H1 (cell line): ENCODE results near the gene TYK2. TPM values are rescaled to one million over a fixed set of nuclear protein-coding genes. Genes with fewer than 3 reads are reported as not detected.

ENCODE experiments used
- CTCF ChIA-PET: fragments of 300-600 bp; sonication (Branson Sonifier 250); formaldehyde crosslinking; loops from one replicate; lab custom pipeline; 2021; ENCODE audit not compliant: partially characterized antibody; lab: Charles Lee
- POLR2A ChIA-PET: fragments of 300-600 bp; sonication (Branson Sonifier 250); formaldehyde crosslinking; loops from one replicate; lab custom pipeline; 2021; ENCODE audit warnings: inconsistent platforms; ENCODE audit not compliant: partially characterized antibody; lab: Charles Lee
- DNase-seq, 2 experiments: peaks; one replicate each; pipeline versions ENCODE4 v3.0.0 to v3.0.0-alpha.2; 2010 to 2022; ENCODE audit warnings: low spot score in 2 of 2, low read depth in 1 of 2, mixed read lengths in 1 of 2
- FAIRE-seq: peaks from 2 replicates; lab custom pipeline; 2011; peaks lifted over from hg19 to GRCh38; lab: Jason Lieb, UNC
- H2AFZ ChIP-seq: 2 replicates; pipeline ENCODE4 v1.8.1; 2012; ENCODE audit warnings: low read length, inconsistent platforms
- H2AK5ac ChIP-seq: 2 replicates; pipeline ENCODE4 v1.6.1; 2013; ENCODE audit warnings: low read depth, low read length
- H2BK120ac ChIP-seq: replicated peaks from 2 replicates; pipeline ENCODE3; 2013; ENCODE audit warnings: low read depth, low read length, inconsistent platforms
- H2BK12ac ChIP-seq: 2 replicates; pipeline ENCODE4 v1.6.1; 2013; ENCODE audit warnings: low read depth, low read length
- H2BK15ac ChIP-seq: 2 replicates; pipeline ENCODE4 v1.6.1; 2013; ENCODE audit warnings: low read length
- H2BK20ac ChIP-seq: 2 replicates; pipeline ENCODE4 v1.6.1; 2013; ENCODE audit warnings: low read length
- H2BK5ac ChIP-seq: 2 replicates; pipeline ENCODE4 v1.6.1; 2013; ENCODE audit warnings: low read depth, low read length
- H3K14ac ChIP-seq: 2 replicates; pipeline ENCODE4 v1.6.1; 2013; ENCODE audit warnings: inconsistent platforms; ENCODE audit not compliant: insufficient read length
- H3K18ac ChIP-seq: 2 replicates; pipeline ENCODE4 v1.6.1; 2013; ENCODE audit warnings: low read length; ENCODE audit errors: extremely low read depth
- H3K23ac ChIP-seq: 2 replicates; pipeline ENCODE4 v1.6.1; 2013; ENCODE audit warnings: inconsistent platforms; ENCODE audit not compliant: insufficient read length
- H3K23me2 ChIP-seq: 2 replicates; pipeline ENCODE4 v1.6.1; 2013; ENCODE audit warnings: low read depth, low read length
- H3K27ac ChIP-seq: 2 replicates; pipeline ENCODE4 v1.6.1; 2011; ENCODE audit warnings: low read depth, low read length, inconsistent platforms
- H3K27me3 ChIP-seq, 4 experiments: replicated peaks in 1 of 4; 1 replicate in 1 of 4; 2 replicates in 3 of 4; pipeline versions ENCODE4 v1.6.1 to v1.8.1; 2011 to 2013; ENCODE audit warnings: low read length in 3 of 4, mild to moderate bottlenecking in 3 of 4, inconsistent platforms in 2 of 4, mixed read lengths in 2 of 4, moderate library complexity in 1 of 4; ENCODE audit not compliant: control insufficient read depth in 3 of 4, insufficient read depth in 3 of 4; ENCODE audit errors: extremely low read depth in 1 of 4
- H3K36me3 ChIP-seq, 4 experiments: 2 replicates each; pipeline versions ENCODE4 v1.6.1 to v1.8.1; 2011 to 2013; ENCODE audit warnings: mild to moderate bottlenecking in 4 of 4, low read length in 3 of 4, moderate library complexity in 2 of 4, control low read depth in 1 of 4, inconsistent platforms in 1 of 4; ENCODE audit not compliant: insufficient read depth in 4 of 4, control insufficient read depth in 2 of 4
- H3K4ac ChIP-seq: replicated peaks from 2 replicates; pipeline ENCODE3; 2013; ENCODE audit warnings: low read length, low read depth, mixed read lengths, inconsistent platforms; ENCODE audit not compliant: insufficient read length
- H3K4me1 ChIP-seq, 4 experiments: replicated peaks in 1 of 4; 1 replicate in 1 of 4; 2 replicates in 3 of 4; pipeline versions ENCODE4 v1.6.1 to v1.8.1; 2011 to 2013; ENCODE audit warnings: low read length in 3 of 4, inconsistent platforms in 2 of 4, mixed read lengths in 1 of 4; ENCODE audit not compliant: insufficient read depth in 4 of 4, control insufficient read depth in 3 of 4
- H3K4me2 ChIP-seq, 2 experiments: 2 replicates each; pipeline versions ENCODE4 v1.6.1 to v1.8.1; 2011 to 2013; ENCODE audit warnings: low read depth in 2 of 2, low read length in 2 of 2, control low read depth in 1 of 2, inconsistent platforms in 1 of 2, mild to moderate bottlenecking in 1 of 2; ENCODE audit not compliant: insufficient read depth in 1 of 2
- H3K4me3 ChIP-seq, 4 experiments: fragments of 200-600, 300-600 bp in 1 of 4; sonication (generic), shearing (Covaris generic), sonication (Bioruptor Twin) in 1 of 4; 2 replicates each; pipeline versions ENCODE4 v1.5.1 to v1.8.1; 2011 to 2016; ENCODE audit warnings: low read length in 4 of 4, low read depth in 3 of 4, control low read depth in 2 of 4, inconsistent platforms in 2 of 4, mild to moderate bottlenecking in 2 of 4, mixed read lengths in 1 of 4, moderate library complexity in 1 of 4; ENCODE audit not compliant: insufficient read depth in 2 of 4; ENCODE audit errors: extremely low read depth in 1 of 4
- H3K56ac ChIP-seq: replicated peaks from 2 replicates; pipeline ENCODE3; 2013; ENCODE audit warnings: low read depth, mild to moderate bottlenecking, mixed read lengths, low read length, inconsistent platforms; ENCODE audit not compliant: insufficient read length
- H3K79me1 ChIP-seq: 2 replicates; pipeline ENCODE4 v1.6.1; 2013; ENCODE audit warnings: low read depth, low read length, control low read depth
- H3K79me2 ChIP-seq, 2 experiments: 2 replicates each; pipeline versions ENCODE4 v1.6.1 to v1.8.1; 2012 to 2013; ENCODE audit warnings: low read length in 2 of 2, mild to moderate bottlenecking in 2 of 2, inconsistent platforms in 1 of 2; ENCODE audit not compliant: insufficient read depth in 2 of 2, control insufficient read depth in 1 of 2
- H3K9ac ChIP-seq, 4 experiments: replicated peaks in 1 of 4; 1 replicate in 1 of 4; 2 replicates in 3 of 4; pipeline versions ENCODE4 v1.6.1 to v1.8.1; 2011 to 2013; ENCODE audit warnings: low read depth in 3 of 4, low read length in 3 of 4, control low read depth in 2 of 4, mild to moderate bottlenecking in 2 of 4, moderate library complexity in 2 of 4, inconsistent platforms in 1 of 4; ENCODE audit errors: extremely low read depth in 1 of 4
- H3K9me3 ChIP-seq, 2 experiments: 2 replicates each; pipeline versions ENCODE4 v1.6.1 to v1.8.1; 2012 to 2013; ENCODE audit warnings: mild to moderate bottlenecking in 2 of 2, moderate library complexity in 2 of 2, control low read depth in 1 of 2, inconsistent platforms in 1 of 2, low read depth in 1 of 2, low read length in 1 of 2, mixed read lengths in 1 of 2; ENCODE audit not compliant: insufficient read depth in 2 of 2
- H4K20me1 ChIP-seq, 2 experiments: replicated peaks in 1 of 2; 2 replicates each; pipeline versions ENCODE3 to v1.8.1; 2011 to 2013; ENCODE audit warnings: inconsistent platforms in 2 of 2, low read length in 2 of 2, mild to moderate bottlenecking in 1 of 2; ENCODE audit not compliant: insufficient read depth in 2 of 2, control insufficient read depth in 1 of 2
- H4K5ac ChIP-seq: 2 replicates; pipeline ENCODE4 v1.6.1; 2013; ENCODE audit warnings: low read length, low read depth, mixed read lengths, inconsistent platforms; ENCODE audit not compliant: insufficient read length
- H4K8ac ChIP-seq: 2 replicates; pipeline ENCODE4 v1.8.0; 2013; ENCODE audit warnings: mild to moderate bottlenecking, moderate library complexity, low read length, inconsistent platforms; ENCODE audit not compliant: insufficient read depth; ENCODE audit errors: extremely low read depth
- H4K91ac ChIP-seq: replicated peaks from 2 replicates; pipeline ENCODE3; 2013; ENCODE audit warnings: low read length, mixed read lengths, inconsistent platforms; ENCODE audit not compliant: insufficient read length
- CBX8 ChIP-seq: fragments of 300-800, 300-1000 bp; sonication (generic); IDR thresholded peaks from 2 replicates; pipeline ENCODE4 v1.7.1; 2016; ENCODE audit warnings: low read depth, low read length, borderline replicate concordance
- POLR2A ChIP-seq, 2 experiments: IDR thresholded peaks; 1 replicate in 1 of 2; 2 replicates in 1 of 2; pipeline ENCODE4 v1.6.1; 2011; ENCODE audit warnings: low read depth in 2 of 2, low read length in 2 of 2, mild to moderate bottlenecking in 2 of 2; ENCODE audit errors: control extremely low read depth in 1 of 2
- WGBS, 2 experiments: shearing (Covaris generic) in 1 of 2; methylation state at CpG; one replicate each; pipeline versions ENCODE4 v1.1.6 to v1.1.7; 2013 to 2015; ENCODE audit warnings: low lambda C conversion rate in 2 of 2, mixed read lengths in 2 of 2, inconsistent platforms in 1 of 2, low coverage in 1 of 2, missing lambda C conversion rate in 1 of 2; ENCODE audit not compliant: insufficient replicate concordance in 2 of 2, insufficient coverage in 1 of 2, insufficient read length in 1 of 2; ENCODE audit errors: extremely low coverage in 1 of 2, missing lambda C conversion rate in 1 of 2; 5-methylcytosine and 5-hydroxymethylcytosine counted together
- polyA plus RNA-seq, 7 experiments: library from polyadenylated mRNA; depleted of rRNA in 3 of 7; stranded (reverse) in 5 of 7; unstranded in 2 of 7; fragments of >200 nt in 5 of 7; fragments of 200-250 nt in 2 of 7; gene quantifications; 1 replicate in 5 of 7; 2 replicates in 1 of 7; 4 replicates in 1 of 7; pipeline versions ENCODE4 v1.2.1 to v1.2.3, GENCODE V29; 2011 to 2013; ENCODE audit warnings: missing spikeins in 2 of 7, mixed read lengths in 2 of 7
- total RNA-seq: library from RNA; stranded (reverse); fragmentation: NEBNext Ultra II Directional; extraction: Animal tissue kit (Norgen Biotek cat#: 25700); gene quantifications from 2 replicates; pipeline ENCODE4 v1.2.1, GENCODE V29; 2021

TYK2 gene
- total and polyA plus RNA-seq, 2 of the 8 experiments (the other 6 are each of a cell fraction or from before 2014, with no cell fraction given), result 32.1 to 40.8 TPM

GRCh38 chr19:10422846-10423245, 42.5 kb upstream of the TYK2 start:
- Histone ChIP-seq H3K23me2 (peaks cover 14% of the 10 kb centered on the region; the same call in 1 of the 2 replicates), H2BK5ac (no peak overlapping the region), H3K9me3 (no peaks in the 10 kb centered on the region), H2AFZ (no peak overlapping the region), H2BK20ac (no peak overlapping the region), H3K27me3 (peaks cover 46 to 93% (median 81%) of the 10 kb centered on the region in 4 experiments), H3K4me2 (no peak overlapping the region), H4K8ac (no peak overlapping the region), H3K4ac (peak overlapping the region; percentile 48), H3K23ac (no peak overlapping the region), H3K79me2 (no peaks in the 10 kb centered on the region), H3K36me3 (no peaks in the 10 kb centered on the region), H2BK120ac (no peak overlapping the region), H3K79me1 (no peaks in the 10 kb centered on the region), H2AK5ac (no peak overlapping the region), H2BK15ac (no peak overlapping the region), H3K4me3 (no peak overlapping the region), H3K9ac (no peak overlapping the region), H3K27ac (no peak overlapping the region), H4K20me1 (peaks cover 0 to 16% of the 10 kb centered on the region in 2 experiments), H3K4me1 (peaks cover 2 to 26% (median 10%) of the 10 kb centered on the region in 4 experiments), H3K18ac (no peak overlapping the region), H2BK12ac (no peak overlapping the region), H4K5ac (no peak overlapping the region), H3K14ac (no peak overlapping the region), H4K91ac (no peak overlapping the region), H3K56ac (no peak overlapping the region)
- no peak for FAIRE-seq
- DNase-seq, result no peak
- CTCF ChIA-PET, result interaction anchor here (1.0 to 4.8 kb wide), 9 partner anchors 11 to 158 kb away, joined by 3 to 38 read pairs (median 5); partner anchors contain the start of gene CDC37
- POLR2A ChIA-PET, result no interaction called here
- WGBS, 2 experiments, result 95% methylated on average over 2 of the region's 3 CpGs; no CpG with 5 or more reads in 1 of the 2 experiments
- TF ChIP-seq CBX8, result no peak
- no peak for TF ChIP-seq POLR2A (IDR thresholded peaks at IDR 0.05; ENCODE audit: control extremely low read depth in 1 of 2, low read depth in 2 of 2, low read length in 2 of 2)
